ENCODE results near the gene REPS2. TPM values are rescaled to one million over a fixed set of nuclear protein-coding genes. Genes with fewer than 3 reads are reported as not detected.

The REPS2 gene
- total and polyA plus RNA-seq, 12 donors = 0.78 to 15.5 (median 6.3) TPM

DNA sequence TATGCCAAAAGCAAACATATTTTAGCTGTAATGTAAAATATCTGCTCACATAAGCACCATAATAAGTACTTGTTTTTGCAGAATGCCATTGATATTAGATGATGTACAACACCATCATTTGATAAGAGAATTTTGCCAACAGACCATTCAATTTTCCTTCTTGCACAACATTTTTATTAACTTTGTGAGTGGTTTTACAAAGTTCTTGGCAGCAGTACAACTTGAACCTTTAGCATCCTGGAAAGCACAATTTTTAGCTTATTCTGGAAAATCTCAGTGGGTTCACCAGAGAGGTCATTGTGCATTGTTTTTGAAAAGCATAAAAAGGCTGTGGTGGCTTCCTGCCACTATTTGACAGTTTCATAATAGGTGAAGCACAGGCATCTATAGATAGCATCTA is 26.4 kb upstream of the REPS2 start:
- no peak overlapping the region for H3K4me3 ChIP-seq
- peaks cover 0 to 55% (median 0%) of the 10 kb centered on the region in 7 donors for H3K27me3 ChIP-seq
- intact Hi-C loops (cut with DNase I) = no loop called here
- H3K4me1 ChIP-seq = no peaks in the 10 kb centered on the region
- DNase-seq (no peak), ATAC-seq (no peak)
- H3K9me3 ChIP-seq = no peaks in the 10 kb centered on the region
- H3K27ac ChIP-seq = no peak overlapping the region
- H3K36me3 ChIP-seq = no peaks in the 10 kb centered on the region
- TF ChIP-seq, protein P1, sequence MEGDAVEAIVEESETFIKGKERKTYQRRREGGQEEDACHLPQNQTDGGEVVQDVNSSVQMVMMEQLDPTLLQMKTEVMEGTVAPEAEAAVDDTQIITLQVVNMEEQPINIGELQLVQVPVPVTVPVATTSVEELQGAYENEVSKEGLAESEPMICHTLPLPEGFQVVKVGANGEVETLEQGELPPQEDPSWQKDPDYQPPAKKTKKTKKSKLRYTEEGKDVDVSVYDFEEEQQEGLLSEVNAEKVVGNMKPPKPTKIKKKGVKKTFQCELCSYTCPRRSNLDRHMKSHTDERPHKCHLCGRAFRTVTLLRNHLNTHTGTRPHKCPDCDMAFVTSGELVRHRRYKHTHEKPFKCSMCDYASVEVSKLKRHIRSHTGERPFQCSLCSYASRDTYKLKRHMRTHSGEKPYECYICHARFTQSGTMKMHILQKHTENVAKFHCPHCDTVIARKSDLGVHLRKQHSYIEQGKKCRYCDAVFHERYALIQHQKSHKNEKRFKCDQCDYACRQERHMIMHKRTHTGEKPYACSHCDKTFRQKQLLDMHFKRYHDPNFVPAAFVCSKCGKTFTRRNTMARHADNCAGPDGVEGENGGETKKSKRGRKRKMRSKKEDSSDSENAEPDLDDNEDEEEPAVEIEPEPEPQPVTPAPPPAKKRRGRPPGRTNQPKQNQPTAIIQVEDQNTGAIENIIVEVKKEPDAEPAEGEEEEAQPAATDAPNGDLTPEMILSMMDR (IDR thresholded peaks at IDR 0.05) = no peak

DNA sequence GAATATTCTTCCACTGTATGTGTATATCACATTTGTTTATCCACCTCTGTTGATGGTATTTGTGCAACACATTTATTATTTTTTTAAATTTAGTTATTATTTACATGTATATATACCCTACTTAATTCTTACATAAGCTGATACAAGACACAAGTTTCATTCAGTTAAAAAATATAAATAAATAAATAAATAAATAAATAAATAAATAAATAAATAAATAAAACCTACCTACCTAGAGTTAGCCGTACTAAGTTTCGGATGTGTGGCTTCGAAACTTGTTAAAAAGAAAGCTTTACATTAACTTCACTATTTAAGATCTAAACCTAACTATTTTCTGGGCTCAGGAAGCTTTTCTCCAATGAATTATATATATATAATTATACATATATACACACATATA is 23.3 kb upstream of the REPS2 start:
- Histone ChIP-seq H3K36me3 (no peaks in the 10 kb centered on the region), H3K4me1 (no peaks in the 10 kb centered on the region), H3K9me3 (no peaks in the 10 kb centered on the region), H3K27ac (no peak overlapping the region), H3K27me3 (peaks cover 0 to 60% (median 0%) of the 10 kb centered on the region in 7 donors), H3K4me3 (no peak overlapping the region)
- DNase-seq (no peak), ATAC-seq (no peak)
- WGBS, 2 donors = 96 to 97% methylated on average over 3 of the region's 3 CpGs
- intact Hi-C loops (cut with DNase I) = no loop called here
- TF ChIP-seq, protein P1 (IDR thresholded peaks at IDR 0.05) = no peak

DNA sequence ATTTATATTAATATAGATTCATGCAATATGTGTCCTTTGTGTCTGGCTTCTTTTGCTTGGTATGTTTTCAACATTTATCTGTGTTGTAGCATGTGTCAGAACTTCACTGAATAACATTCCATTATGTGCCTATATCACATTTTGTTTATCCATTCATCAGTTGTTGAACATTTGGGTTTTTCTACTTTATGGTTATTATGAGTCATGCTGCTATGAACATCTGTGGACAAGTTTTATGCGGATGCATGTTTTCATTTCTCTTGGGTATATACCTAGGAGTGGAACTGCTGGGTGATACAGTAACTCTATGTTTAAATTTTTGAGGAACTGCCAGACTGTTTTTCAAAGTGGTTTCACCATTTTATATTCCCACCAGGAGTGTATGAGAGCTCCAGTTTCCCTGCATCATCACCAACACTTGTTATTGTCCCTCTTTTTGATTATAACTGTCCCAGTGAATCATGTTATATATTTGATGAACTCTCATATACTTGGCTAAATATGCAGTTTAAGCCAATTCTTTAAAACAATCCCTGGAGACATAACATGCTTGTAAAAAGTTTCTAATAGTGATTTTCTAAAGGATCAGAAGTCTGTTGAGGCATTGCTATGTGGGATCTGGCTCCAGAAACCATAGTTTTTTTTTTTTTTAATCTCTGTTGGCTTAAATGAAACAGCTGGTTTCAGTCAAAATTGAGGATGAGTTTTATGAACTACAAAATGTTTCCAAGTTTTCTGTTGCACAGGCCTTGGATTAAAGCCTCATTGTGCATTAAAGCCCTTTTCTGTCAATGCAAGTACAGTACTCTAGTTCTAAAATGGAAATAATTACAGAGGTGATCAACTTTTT is 21.6 kb upstream of the REPS2 start:
- no peaks in the 10 kb centered on the region for H3K36me3 ChIP-seq
- intact Hi-C loops (cut with DNase I) = no loop called here
- no peak overlapping the region for H3K27ac ChIP-seq
- WGBS, 2 donors = 87 to 100% methylated on average over 1 of the region's 1 CpG
- TF ChIP-seq, protein P1 (IDR thresholded peaks at IDR 0.05) = no peak
- no peak overlapping the region for H3K4me3 ChIP-seq
- no peak for ATAC-seq
- H3K27me3 ChIP-seq = peaks cover 0 to 58% (median 0%) of the 10 kb centered on the region in 7 donors
- no peaks in the 10 kb centered on the region for H3K4me1 ChIP-seq
- no peaks in the 10 kb centered on the region for H3K9me3 ChIP-seq
- DNase-seq = no peak

DNA sequence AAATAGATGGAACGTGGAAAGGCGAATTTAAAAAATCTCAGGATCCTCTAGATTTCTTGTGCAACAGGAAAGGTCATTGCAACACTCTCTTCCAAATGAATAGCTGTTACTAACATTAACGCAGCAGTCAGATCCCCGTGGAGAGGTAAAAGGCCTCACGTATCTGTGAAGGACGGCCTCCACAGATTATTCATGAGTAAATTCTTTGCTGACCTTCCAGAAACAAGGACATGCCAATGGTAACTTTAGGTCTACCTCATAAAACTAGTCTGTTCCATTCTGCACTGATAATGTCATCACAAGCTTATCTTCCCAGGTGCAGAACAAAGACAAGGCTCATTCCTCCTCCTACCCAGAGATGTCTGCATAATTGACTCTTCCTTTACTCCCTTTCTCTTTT is 16.1 kb upstream of the REPS2 start:
- intact Hi-C loops (cut with DNase I) = no loop called here
- H3K27me3 ChIP-seq = peaks cover 0 to 82% (median 0%) of the 10 kb centered on the region in 7 donors
- DNase-seq (no peak), ATAC-seq (no peak)
- H3K9me3 ChIP-seq = no peaks in the 10 kb centered on the region
- no peak overlapping the region for H3K4me3 ChIP-seq
- H3K27ac ChIP-seq = no peak overlapping the region
- H3K36me3 ChIP-seq = no peaks in the 10 kb centered on the region
- 73 to 93% methylated on average over 6 of the region's 6 CpGs for WGBS, 2 donors
- H3K4me1 ChIP-seq = no peaks in the 10 kb centered on the region
- TF ChIP-seq, protein P1 (IDR thresholded peaks at IDR 0.05) = no peak
